ENCODE measurements around the gene CNGA2.

CNGA2 gene

DNA sequence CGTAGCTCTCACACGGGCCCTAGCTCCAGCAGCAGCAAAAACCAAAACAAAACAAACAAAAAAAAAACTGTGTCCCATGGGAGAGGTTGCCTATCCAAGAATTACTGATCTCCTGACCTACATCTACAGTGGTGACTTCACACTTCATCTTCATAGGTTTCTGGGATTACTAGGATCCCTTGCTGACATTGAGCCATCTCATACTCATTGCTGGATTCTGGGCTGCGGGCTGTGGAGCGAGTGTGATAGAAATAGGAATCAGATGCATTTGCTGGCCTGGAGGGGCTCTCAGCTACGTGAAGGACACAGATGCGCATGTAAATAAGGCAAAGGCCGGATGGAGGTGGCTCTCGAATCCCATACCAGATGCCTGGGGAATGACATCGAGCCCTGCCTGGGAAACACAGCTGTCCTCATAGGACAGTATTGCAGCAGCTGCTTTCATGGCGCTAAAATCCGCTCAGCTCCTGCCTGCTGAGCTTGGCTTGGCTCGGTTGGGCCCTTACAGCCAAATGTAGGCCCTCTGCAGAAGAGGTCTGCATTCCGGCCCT is 41.7 kb downstream of the CNGA2 start:
- Histone ChIP-seq H3K27me3 (ENCODE audit: insufficient read depth, low read depth) (no peaks in the 10 kb centered on the region), H2AFZ (ENCODE audit: low read depth) (no peak overlapping the region), H3K9ac (no peak overlapping the region), H3K4me3 (IDR thresholded peaks at IDR 0.05; ENCODE audit: insufficient read depth, low read depth, low read length) (no peak overlapping the region), H3K79me2 (ENCODE audit: insufficient read depth, low read depth) (no peaks in the 10 kb centered on the region), H3K4me2 (no peak overlapping the region), H4K20me1 (ENCODE audit: insufficient read depth) (no peaks in the 10 kb centered on the region), H3K36me3 (ENCODE audit: insufficient read depth) (no peaks in the 10 kb centered on the region), H3K27ac (no peak overlapping the region), H3K4me1 (ENCODE audit: low read depth, poor library complexity, severe bottlenecking) (no peaks in the 10 kb centered on the region)
- TF ChIP-seq, protein P1, sequence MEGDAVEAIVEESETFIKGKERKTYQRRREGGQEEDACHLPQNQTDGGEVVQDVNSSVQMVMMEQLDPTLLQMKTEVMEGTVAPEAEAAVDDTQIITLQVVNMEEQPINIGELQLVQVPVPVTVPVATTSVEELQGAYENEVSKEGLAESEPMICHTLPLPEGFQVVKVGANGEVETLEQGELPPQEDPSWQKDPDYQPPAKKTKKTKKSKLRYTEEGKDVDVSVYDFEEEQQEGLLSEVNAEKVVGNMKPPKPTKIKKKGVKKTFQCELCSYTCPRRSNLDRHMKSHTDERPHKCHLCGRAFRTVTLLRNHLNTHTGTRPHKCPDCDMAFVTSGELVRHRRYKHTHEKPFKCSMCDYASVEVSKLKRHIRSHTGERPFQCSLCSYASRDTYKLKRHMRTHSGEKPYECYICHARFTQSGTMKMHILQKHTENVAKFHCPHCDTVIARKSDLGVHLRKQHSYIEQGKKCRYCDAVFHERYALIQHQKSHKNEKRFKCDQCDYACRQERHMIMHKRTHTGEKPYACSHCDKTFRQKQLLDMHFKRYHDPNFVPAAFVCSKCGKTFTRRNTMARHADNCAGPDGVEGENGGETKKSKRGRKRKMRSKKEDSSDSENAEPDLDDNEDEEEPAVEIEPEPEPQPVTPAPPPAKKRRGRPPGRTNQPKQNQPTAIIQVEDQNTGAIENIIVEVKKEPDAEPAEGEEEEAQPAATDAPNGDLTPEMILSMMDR (conservative IDR thresholded peaks at IDR 0.05; ENCODE audit: low read depth, low read length), result no peak

DNA sequence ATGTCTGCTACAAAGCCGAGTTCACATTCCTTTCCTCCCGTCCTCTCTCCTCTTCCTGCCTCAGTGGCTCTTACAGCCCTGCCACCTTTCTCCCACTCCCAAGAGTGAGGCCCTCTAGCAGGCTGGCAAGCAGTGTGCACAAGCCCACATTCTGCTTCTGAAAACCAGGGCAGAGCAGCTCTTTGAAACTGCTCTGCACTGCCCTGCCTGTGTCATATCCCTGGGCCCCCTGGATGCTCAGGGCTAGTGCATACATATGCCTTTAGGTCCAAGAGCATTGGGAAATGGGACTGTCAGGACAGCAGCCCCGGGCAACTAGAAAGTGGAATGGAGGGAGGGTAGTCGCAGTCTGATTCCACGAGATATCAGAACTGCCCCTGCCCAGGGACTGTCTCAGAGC is 42.4 kb downstream of the CNGA2 start:
- Histone ChIP-seq H2AFZ (ENCODE audit: low read depth) (no peak overlapping the region), H3K4me3 (IDR thresholded peaks at IDR 0.05; ENCODE audit: insufficient read depth, low read depth, low read length) (no peak overlapping the region), H3K27me3 (ENCODE audit: insufficient read depth, low read depth) (no peaks in the 10 kb centered on the region), H3K79me2 (ENCODE audit: insufficient read depth, low read depth) (no peaks in the 10 kb centered on the region), H3K27ac (no peak overlapping the region), H3K4me1 (ENCODE audit: low read depth, poor library complexity, severe bottlenecking) (no peaks in the 10 kb centered on the region), H3K4me2 (no peak overlapping the region), H3K36me3 (ENCODE audit: insufficient read depth) (no peaks in the 10 kb centered on the region), H3K9ac (no peak overlapping the region), H4K20me1 (ENCODE audit: insufficient read depth) (no peaks in the 10 kb centered on the region)
- TF ChIP-seq, protein P1 (conservative IDR thresholded peaks at IDR 0.05; ENCODE audit: low read depth, low read length), result no peak

DNA sequence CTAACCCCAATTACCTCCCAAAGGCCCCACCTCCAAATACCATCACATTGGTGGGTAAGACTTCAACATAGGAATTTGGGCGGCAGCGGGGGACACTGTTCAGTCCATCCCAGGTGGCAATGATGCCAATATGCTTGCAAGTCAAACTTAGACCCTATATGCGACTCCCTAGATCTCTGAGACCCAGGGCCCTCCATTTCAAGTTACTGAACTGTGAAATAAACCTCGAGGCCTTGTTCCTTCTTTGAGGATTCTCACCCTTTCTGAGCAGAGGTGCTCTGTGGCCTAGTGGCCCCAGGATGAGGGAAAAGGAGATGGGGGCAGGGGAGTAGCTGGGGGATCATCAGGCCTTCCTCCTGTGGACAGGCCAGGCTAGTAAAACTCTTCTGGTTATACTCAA is 44.7 kb downstream of the CNGA2 start:
- H3K9ac ChIP-seq, result no peak overlapping the region
- no peaks in the 10 kb centered on the region for H3K36me3 ChIP-seq (ENCODE audit: insufficient read depth)
- no peaks in the 10 kb centered on the region for H4K20me1 ChIP-seq (ENCODE audit: insufficient read depth)
- H2AFZ ChIP-seq (ENCODE audit: low read depth), result no peak overlapping the region
- H3K4me2 ChIP-seq, result no peak overlapping the region
- no peak overlapping the region for H3K27ac ChIP-seq
- no peaks in the 10 kb centered on the region for H3K79me2 ChIP-seq (ENCODE audit: insufficient read depth, low read depth)
- no peaks in the 10 kb centered on the region for H3K27me3 ChIP-seq (ENCODE audit: insufficient read depth, low read depth)
- H3K4me3 ChIP-seq (IDR thresholded peaks at IDR 0.05; ENCODE audit: insufficient read depth, low read depth, low read length), result no peak overlapping the region
- TF ChIP-seq, protein P1 (conservative IDR thresholded peaks at IDR 0.05; ENCODE audit: low read depth, low read length), result no peak
- no peaks in the 10 kb centered on the region for H3K4me1 ChIP-seq (ENCODE audit: low read depth, poor library complexity, severe bottlenecking)

DNA sequence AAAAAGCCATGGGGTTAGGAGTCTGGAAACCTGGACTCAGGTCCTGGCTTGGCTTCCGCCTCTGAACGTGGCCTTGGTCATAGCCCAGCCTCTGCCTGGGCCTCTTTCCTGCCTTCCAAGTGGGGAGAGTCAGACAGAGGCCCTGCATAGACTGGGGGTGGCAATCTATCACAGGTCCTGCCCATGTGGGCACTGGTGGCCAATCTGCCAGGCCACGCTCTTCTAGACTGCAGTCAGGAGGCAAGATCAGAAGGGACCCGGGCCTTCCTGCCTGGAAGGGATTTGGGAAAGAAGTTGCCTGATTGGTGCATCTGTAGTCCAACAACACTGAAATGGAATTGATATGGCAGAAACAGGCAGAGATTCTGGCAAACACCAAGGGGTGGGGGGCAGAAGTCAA is 46.1 kb downstream of the CNGA2 start:
- no peak overlapping the region for H2AFZ ChIP-seq (ENCODE audit: low read depth)
- no peaks in the 10 kb centered on the region for H3K36me3 ChIP-seq (ENCODE audit: insufficient read depth)
- TF ChIP-seq, protein P1 (conservative IDR thresholded peaks at IDR 0.05; ENCODE audit: low read depth, low read length), result no peak

More for the DNA sequence above, 46.1 kb downstream of the CNGA2 start:
- Histone ChIP-seq H3K4me1 (ENCODE audit: low read depth, poor library complexity, severe bottlenecking) (no peaks in the 10 kb centered on the region), H3K79me2 (ENCODE audit: insufficient read depth, low read depth) (no peaks in the 10 kb centered on the region), H3K27me3 (ENCODE audit: insufficient read depth, low read depth) (no peaks in the 10 kb centered on the region), H3K27ac (no peak overlapping the region), H4K20me1 (ENCODE audit: insufficient read depth) (no peaks in the 10 kb centered on the region), H3K4me3 (IDR thresholded peaks at IDR 0.05; ENCODE audit: insufficient read depth, low read depth, low read length) (no peak overlapping the region), H3K9ac (no peak overlapping the region), H3K4me2 (no peak overlapping the region)
